Activated CD4-positive, alpha-beta T cell treated with anti-CD3 and anti-CD28 coated beads for 36 hours (primary cell): ENCODE measurements around the gene SPOP. TPM values are rescaled to one million over a fixed set of nuclear protein-coding genes. Genes with fewer than 3 reads are reported as not detected.

ENCODE experiments used
- ATAC-seq: fragments of 200-7000 bp; cut with Tn5 transposase; one replicate; pipeline ENCODE4 v1.10.0; 2021; ENCODE audit warnings: mild to moderate bottlenecking, moderate library complexity
- CTCF ChIA-PET: fragments of 350-600 bp; sonication (Branson Sonifier 250); formaldehyde crosslinking; loops from one replicate; lab custom pipeline; 2021; ENCODE audit warnings: antibody characterized with exemption; lab: Charles Lee
- POLR2A ChIA-PET: fragments of 350-600 bp; sonication (Branson Sonifier 250); formaldehyde crosslinking; loops from one replicate; lab custom pipeline; 2021; ENCODE audit warnings: antibody characterized with exemption, inconsistent platforms; lab: Charles Lee
- DNase-seq: peaks from one replicate; pipeline ENCODE4 v3.0.0-alpha.2; 2020
- H3K27ac Mint-ChIP-seq: one replicate; pipeline ENCODE4 v1.8.0; 2021; ENCODE audit warnings: mixed read lengths
- H3K27me3 Mint-ChIP-seq: one replicate; pipeline ENCODE4 v1.8.0; 2021; ENCODE audit warnings: mixed read lengths
- H3K36me3 Mint-ChIP-seq: one replicate; pipeline ENCODE4 v1.8.0; 2021; ENCODE audit warnings: low read depth, mixed read lengths
- H3K4me1 Mint-ChIP-seq: one replicate; pipeline ENCODE4 v1.8.0; 2021; ENCODE audit warnings: mixed read lengths
- H3K4me3 Mint-ChIP-seq: one replicate; pipeline ENCODE4 v1.8.0; 2021; ENCODE audit warnings: mild to moderate bottlenecking, moderate library complexity, mixed read lengths
- H3K9me3 Mint-ChIP-seq: one replicate; pipeline ENCODE4 v1.8.0; 2021; ENCODE audit warnings: low read depth, mixed read lengths
- intact Hi-C, 2 experiments: fragments of 100-400 bp; cut with DNase I in 1 of 2; cut with micrococcal nuclease in 1 of 2; formaldehyde crosslinking; loops; one replicate each; pipeline versions ENCODE4 v1.14.2 to v1.15.1; 2022 to 2024; cut with DNase I, micrococcal nuclease
- total RNA-seq, 2 experiments: library from RNA; stranded (reverse); gene quantifications; one replicate each; pipeline ENCODE4 v1.2.3, GENCODE V29; 2021

The SPOP gene
- total RNA-seq, 2 experiments from 2014 or later = 57.0 to 64.6 TPM

DNA sequence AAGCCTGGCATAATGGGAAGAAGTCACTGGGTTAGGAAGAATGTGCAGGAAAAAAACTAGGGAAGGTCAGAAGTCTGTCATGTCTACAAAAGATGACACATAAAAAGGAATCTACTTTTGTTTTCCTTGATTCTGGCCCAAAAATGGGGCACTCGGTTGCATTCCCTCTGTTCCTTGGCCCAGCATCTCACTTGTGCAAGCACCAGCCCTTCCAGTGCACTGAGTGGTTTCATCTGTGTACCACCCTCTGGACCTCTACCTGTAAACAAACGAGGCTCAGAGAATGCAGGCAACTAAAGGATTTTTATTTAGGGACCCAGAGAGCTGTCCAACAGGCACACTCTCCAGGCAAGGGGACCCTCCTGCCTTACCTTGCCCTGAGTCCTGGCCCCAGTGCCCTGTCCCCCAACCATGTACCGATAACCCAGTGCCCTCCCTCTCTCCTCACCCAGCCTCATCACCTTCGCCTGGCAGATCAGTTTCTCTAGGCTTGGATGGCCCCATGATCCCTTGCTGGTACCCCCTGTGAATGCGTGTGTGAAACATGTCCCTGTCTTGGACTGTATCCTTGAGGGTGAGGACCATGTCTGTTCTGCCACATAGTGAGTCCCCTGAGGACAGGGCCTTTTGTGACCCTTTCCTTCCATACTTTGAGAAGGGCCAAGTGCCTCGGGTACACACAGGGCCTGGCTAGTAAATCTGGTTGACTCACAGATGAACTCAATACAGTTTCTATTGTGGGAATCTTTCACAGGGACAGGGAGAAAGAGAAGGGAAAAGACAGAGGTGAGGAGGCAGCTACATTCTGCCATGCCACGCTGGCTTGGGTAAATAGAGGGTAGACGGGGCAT, 88.9 kb downstream of the SPOP start:
- Mint-ChIP-seq H3K4me1 (no peaks in the 10 kb centered on the region), H3K36me3 (peaks cover 5% of the 10 kb centered on the region), H3K9me3 (no peaks in the 10 kb centered on the region), H3K27me3 (no peaks in the 10 kb centered on the region), H3K27ac (no peak overlapping the region), H3K4me3 (no peak overlapping the region)
- DNase-seq (no peak), ATAC-seq (no peak)
- ChIA-PET POLR2A (no interaction called here), CTCF (interaction anchor here (0.8 kb wide), 1 partner anchor 12 kb away, joined by 3 read pairs; no protein-coding TSS in a partner anchor)
- intact Hi-C loops = no loop called here

DNA sequence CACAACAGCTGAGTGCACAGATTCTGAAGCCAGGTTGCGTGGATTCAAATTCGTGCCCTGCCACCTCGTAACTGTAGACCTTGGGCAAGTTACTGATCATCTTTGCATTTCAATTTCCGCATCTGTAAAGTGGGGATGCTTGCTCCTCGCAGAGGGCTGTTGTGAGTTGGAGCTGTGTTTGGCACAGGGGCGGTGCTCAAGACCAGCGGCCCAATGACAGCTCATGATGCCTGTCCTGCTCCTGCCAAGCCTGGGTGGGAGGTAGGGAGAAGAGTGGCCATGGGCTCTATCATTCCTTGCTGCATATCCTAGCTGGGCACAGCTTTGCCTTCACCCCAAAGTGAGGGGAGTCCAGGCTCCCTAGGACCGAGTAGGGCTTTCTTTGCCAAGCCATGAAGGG, 89.6 kb downstream of the SPOP start:
- Mint-ChIP-seq H3K9me3 (no peaks in the 10 kb centered on the region), H3K4me1 (no peaks in the 10 kb centered on the region), H3K36me3 (peaks cover 5% of the 10 kb centered on the region), H3K27ac (no peak overlapping the region), H3K27me3 (no peaks in the 10 kb centered on the region), H3K4me3 (no peak overlapping the region)
- intact Hi-C loops = no loop called here
- POLR2A ChIA-PET = no interaction called here
- CTCF ChIA-PET = interaction anchor here (0.5 kb wide), 1 partner anchor 10 kb away, joined by 3 read pairs; no protein-coding TSS in a partner anchor
- DNase-seq (no peak), ATAC-seq (no peak)

GRCh38 chr17:49587366-49588073, 90.4 kb downstream of the SPOP start:
- CTCF ChIA-PET = interaction anchor here (0.5 kb wide), 1 partner anchor 9 kb away, joined by 3 read pairs; no protein-coding TSS in a partner anchor
- H3K27ac Mint-ChIP-seq = no peak overlapping the region
- H3K4me3 Mint-ChIP-seq = no peak overlapping the region
- intact Hi-C loops = no loop called here
- peaks cover under 1% of the 10 kb centered on the region for H3K36me3 Mint-ChIP-seq
- no peaks in the 10 kb centered on the region for H3K4me1 Mint-ChIP-seq
- no peaks in the 10 kb centered on the region for H3K27me3 Mint-ChIP-seq
- ATAC-seq = no peak
- POLR2A ChIA-PET = no interaction called here
- no peaks in the 10 kb centered on the region for H3K9me3 Mint-ChIP-seq
- DNase-seq = no peak

GRCh38 chr17:49585422-49586027, 92.4 kb downstream of the SPOP start:
- Mint-ChIP-seq H3K4me3 (no peak overlapping the region), H3K27me3 (no peaks in the 10 kb centered on the region), H3K36me3 (no peaks in the 10 kb centered on the region), H3K4me1 (no peaks in the 10 kb centered on the region), H3K27ac (no peak overlapping the region), H3K9me3 (no peaks in the 10 kb centered on the region)
- ATAC-seq (no peak), DNase-seq (no peak)
- intact Hi-C loops = no loop called here
- ChIA-PET POLR2A (interaction anchor here (0.7 kb wide), 1 partner anchor 42 kb away, joined by 4 read pairs; no protein-coding TSS in a partner anchor), CTCF (interaction anchor here (1.5 kb wide), 1 partner anchor 111 kb away, joined by 3 read pairs; no protein-coding TSS in a partner anchor)

GRCh38 chr17:49583889-49584288, 94.0 kb downstream of the SPOP start:
- ChIA-PET POLR2A (interaction anchor here (0.7 kb wide), 1 partner anchor 29 kb away, joined by 4 read pairs; no protein-coding TSS in a partner anchor), CTCF (interaction anchor here (1.2 to 1.6 kb wide), 2 partner anchors 16 to 19 kb away, joined by 4 to 5 read pairs; no protein-coding TSS in a partner anchor)
- Mint-ChIP-seq H3K4me3 (no peak overlapping the region), H3K4me1 (no peaks in the 10 kb centered on the region), H3K36me3 (no peaks in the 10 kb centered on the region), H3K9me3 (no peaks in the 10 kb centered on the region), H3K27me3 (no peaks in the 10 kb centered on the region), H3K27ac (no peak overlapping the region)
- intact Hi-C loops = no loop called here
- ATAC-seq = no peak
- DNase-seq = no peak

DNA sequence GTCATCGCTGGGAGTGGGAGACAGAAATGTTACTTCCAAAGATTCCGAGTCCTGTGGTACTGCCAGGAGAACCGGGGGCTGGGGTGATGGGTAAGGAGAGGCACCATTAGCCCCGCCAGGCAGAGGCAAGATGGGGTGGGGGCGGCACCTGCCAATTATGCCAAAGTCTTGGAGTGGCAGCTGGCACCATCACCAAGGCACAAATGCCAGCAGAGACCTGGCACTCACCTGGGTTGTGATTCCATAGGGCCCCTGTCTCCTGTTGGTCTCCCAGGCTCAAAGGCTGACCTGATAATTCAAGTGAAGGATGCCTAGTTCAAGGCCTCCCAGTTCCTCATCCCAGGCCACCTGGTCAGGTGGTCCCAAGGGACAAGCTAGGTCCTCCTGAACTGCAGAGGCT, 94.7 kb downstream of the SPOP start:
- Mint-ChIP-seq H3K27me3 (peaks cover under 1% of the 10 kb centered on the region), H3K4me1 (no peaks in the 10 kb centered on the region), H3K4me3 (no peak overlapping the region), H3K9me3 (no peaks in the 10 kb centered on the region), H3K27ac (no peak overlapping the region), H3K36me3 (no peaks in the 10 kb centered on the region)
- intact Hi-C loops = no loop called here
- no peak for DNase-seq
- ChIA-PET CTCF (interaction anchor here (0.6 to 1.6 kb wide), 3 partner anchors 15 to 60 kb away, joined by 3 to 4 read pairs (median 3); no protein-coding TSS in a partner anchor), POLR2A (interaction anchor here (0.7 kb wide), 1 partner anchor 30 kb away, joined by 4 read pairs; no protein-coding TSS in a partner anchor)
- no peak for ATAC-seq

DNA sequence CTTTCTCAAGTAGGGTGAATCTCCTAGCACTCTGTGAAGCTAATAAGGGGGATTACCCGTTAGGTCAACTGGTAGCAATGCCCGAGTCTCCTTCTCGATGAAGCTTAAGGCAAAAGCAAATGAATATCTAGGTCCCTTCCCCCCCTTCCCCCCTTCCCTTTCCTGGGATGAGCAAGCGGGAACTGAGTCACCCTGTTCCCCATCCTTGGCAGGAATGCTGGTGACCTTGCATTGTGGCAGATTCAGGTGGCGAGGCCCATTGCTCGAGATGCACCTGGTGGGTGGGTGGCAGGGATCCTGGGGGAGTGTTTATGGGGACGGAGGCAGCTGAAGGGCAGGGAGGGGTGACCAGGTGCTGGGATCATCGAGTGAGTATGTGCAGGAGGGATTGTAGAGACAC, 95.1 kb downstream of the SPOP start:
- no peak overlapping the region for H3K4me3 Mint-ChIP-seq
- DNase-seq (no peak), ATAC-seq (no peak)
- no peaks in the 10 kb centered on the region for H3K4me1 Mint-ChIP-seq
- peaks cover 5% of the 10 kb centered on the region for H3K27me3 Mint-ChIP-seq
- H3K36me3 Mint-ChIP-seq = no peaks in the 10 kb centered on the region
- no peak overlapping the region for H3K27ac Mint-ChIP-seq
- POLR2A ChIA-PET = no interaction called here
- CTCF ChIA-PET = interaction anchor here (0.6 to 1.6 kb wide), 4 partner anchors 15 to 175 kb away, joined by 3 to 4 read pairs (median 3); no protein-coding TSS in a partner anchor
- H3K9me3 Mint-ChIP-seq = no peaks in the 10 kb centered on the region
- intact Hi-C loops = no loop called here

DNA sequence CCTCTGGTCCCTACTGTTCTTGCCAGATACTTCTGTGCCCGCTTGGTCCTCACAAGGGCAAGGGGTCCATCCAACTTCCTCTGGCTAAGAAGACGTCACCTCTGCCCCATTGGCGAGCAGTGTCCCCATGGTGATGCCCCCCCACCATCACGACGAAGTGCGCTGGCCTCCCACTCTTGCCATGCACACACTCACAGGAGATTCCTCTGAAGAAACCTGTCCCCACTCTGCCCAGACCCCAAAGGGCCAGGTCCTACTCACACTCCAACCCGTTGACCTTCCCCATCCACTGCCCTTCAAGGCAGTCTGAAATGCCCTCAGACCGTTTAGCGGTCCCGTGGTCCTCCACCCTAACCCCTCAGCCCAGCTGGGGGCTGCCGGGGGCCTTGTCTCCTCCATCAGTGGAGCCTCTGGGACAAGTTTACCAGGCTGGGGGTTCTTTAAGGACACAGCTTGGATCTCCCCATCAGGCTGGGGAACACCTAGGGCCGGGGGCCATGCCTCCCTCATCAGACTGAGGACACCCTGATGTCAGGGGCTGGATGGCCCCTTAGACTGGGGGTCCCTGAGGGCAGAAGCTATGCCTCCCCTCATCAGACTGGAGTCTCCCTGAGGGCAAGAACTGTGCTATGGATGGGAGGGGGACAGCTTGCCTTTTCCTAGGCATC, 95.7 kb downstream of the SPOP start:
- Mint-ChIP-seq H3K27ac (no peak overlapping the region), H3K9me3 (no peaks in the 10 kb centered on the region), H3K27me3 (peaks cover 10% of the 10 kb centered on the region), H3K36me3 (no peaks in the 10 kb centered on the region), H3K4me3 (no peak overlapping the region), H3K4me1 (no peaks in the 10 kb centered on the region)
- no peak for DNase-seq
- ATAC-seq = no peak
- intact Hi-C loops = no loop called here
- POLR2A ChIA-PET = no interaction called here
- CTCF ChIA-PET = interaction anchor here (0.9 kb wide), 1 partner anchor 174 kb away, joined by 3 read pairs; no protein-coding TSS in a partner anchor

DNA sequence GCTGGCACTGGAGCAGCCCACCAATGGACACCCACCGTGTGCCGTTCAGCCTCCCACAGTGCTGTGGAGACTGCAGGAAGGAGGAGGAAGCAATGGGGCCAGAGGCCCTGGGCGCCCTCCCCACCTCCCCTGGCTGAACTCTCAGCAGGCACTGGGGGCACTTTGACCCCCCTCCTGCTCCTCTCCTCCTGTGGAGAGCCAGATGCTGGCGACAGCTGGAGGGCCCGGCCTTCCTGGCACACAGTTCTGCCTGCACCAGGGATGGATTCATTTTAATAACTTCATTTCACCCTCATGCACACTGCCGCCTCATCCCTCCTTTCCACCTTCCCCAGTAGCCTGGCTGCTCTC, 96.3 kb downstream of the SPOP start:
- intact Hi-C loops = no loop called here
- Mint-ChIP-seq H3K4me1 (peaks cover 3% of the 10 kb centered on the region), H3K27ac (no peak overlapping the region), H3K27me3 (peaks cover 14% of the 10 kb centered on the region), H3K36me3 (no peaks in the 10 kb centered on the region), H3K4me3 (no peak overlapping the region), H3K9me3 (no peaks in the 10 kb centered on the region)
- DNase-seq = no peak
- no peak for ATAC-seq
- ChIA-PET POLR2A (no interaction called here), CTCF (interaction anchor here (0.9 to 1.0 kb wide), 2 partner anchors 62 to 173 kb away, joined by 3 read pairs; no protein-coding TSS in a partner anchor)

DNA sequence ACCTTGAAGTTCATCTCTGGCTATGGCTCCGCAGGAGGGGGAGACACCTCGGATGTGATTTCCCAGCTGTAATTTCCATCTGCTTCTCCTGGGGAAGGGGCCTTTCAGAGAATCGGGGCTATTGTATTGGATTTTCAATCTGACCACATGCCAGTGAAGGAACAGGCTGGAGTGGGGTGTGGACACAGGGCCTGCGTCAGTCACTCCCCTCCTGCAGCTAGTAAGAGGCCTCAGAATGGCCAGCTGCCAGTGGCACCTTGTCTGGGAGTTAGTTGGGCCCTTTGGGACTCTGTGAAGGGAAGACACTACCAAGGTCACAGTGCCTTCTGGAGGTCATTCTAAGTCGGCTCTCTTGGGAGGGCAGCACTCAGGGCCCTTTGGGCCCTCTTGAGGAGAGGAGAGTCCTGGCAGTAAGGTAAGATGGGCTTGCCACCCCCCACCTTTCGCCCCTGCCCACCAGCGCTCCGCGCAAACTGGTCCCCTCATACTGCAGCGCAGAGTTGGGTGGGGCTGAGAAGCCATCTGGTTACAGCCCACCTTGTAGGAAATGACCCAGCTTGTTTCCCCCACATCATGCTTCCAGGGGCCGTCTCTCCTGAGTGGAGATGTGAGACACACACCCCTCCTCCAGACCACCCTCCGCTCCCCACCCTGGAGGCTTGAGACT, 96.8 kb downstream of the SPOP start:
- no peak overlapping the region for H3K4me3 Mint-ChIP-seq
- no peak overlapping the region for H3K27ac Mint-ChIP-seq
- H3K9me3 Mint-ChIP-seq = no peaks in the 10 kb centered on the region
- ATAC-seq (no peak), DNase-seq (no peak)
- H3K36me3 Mint-ChIP-seq = no peaks in the 10 kb centered on the region
- peaks cover 14% of the 10 kb centered on the region for H3K27me3 Mint-ChIP-seq
- intact Hi-C loops = no loop called here
- CTCF ChIA-PET = interaction anchor here (0.6 to 1.3 kb wide), 4 partner anchors 24 to 123 kb away, joined by 3 to 4 read pairs (median 3); no protein-coding TSS in a partner anchor
- POLR2A ChIA-PET = no interaction called here
- H3K4me1 Mint-ChIP-seq = peaks cover 3% of the 10 kb centered on the region
